Endothelial cell of umbilical vein (primary cell): Measurements from ENCODE around the gene DEUP1. TPM values are rescaled to one million over a fixed set of nuclear protein-coding genes. Genes with fewer than 3 reads are reported as not detected.

Experiments
- BruUV-seq: library from RNA; stranded (reverse); fragments of 400-500 nt; replicated peaks from 2 replicates; lab custom pipeline; 2021; lab: Mats Ljungman, UMichigan
- CTCF ChIA-PET: fragments of 300-600, 350-600 bp; sonication (Branson Sonifier 250); formaldehyde crosslinking; loops from one replicate; lab custom pipeline; 2021; ENCODE audit warnings: antibody characterized with exemption, inconsistent platforms; lab: Charles Lee
- POLR2A ChIA-PET: fragments of 300-600, 350-600 bp; sonication (Branson Sonifier 250); formaldehyde crosslinking; loops from one replicate; lab custom pipeline; 2021; ENCODE audit warnings: antibody characterized with exemption, inconsistent platforms; lab: Charles Lee
- DNase-seq: peaks from one replicate; pipeline ENCODE4 v3.0.0-alpha.2; 2011; ENCODE audit warnings: low read depth, low spot score
- FAIRE-seq: peaks from 2 replicates; lab custom pipeline; 2011; peaks lifted over from hg19 to GRCh38; lab: Jason Lieb, UNC
- H2AFZ ChIP-seq: 2 replicates; pipeline ENCODE4 v1.6.0; 2012; ENCODE audit warnings: low read depth, low read length, control low read depth, inconsistent platforms
- H3K27ac ChIP-seq: 2 replicates; pipeline ENCODE4 v1.5.1; 2011; ENCODE audit warnings: low read depth, mild to moderate bottlenecking, control low read depth, low read length, moderate library complexity; ENCODE audit not compliant: insufficient read depth
- H3K27me3 ChIP-seq, 2 experiments: 2 replicates each; pipeline versions ENCODE4 v1.6.0 to v1.6.1; 2011; ENCODE audit warnings: low read length in 2 of 2, mixed read lengths in 1 of 2; ENCODE audit not compliant: control insufficient read depth in 2 of 2, insufficient read depth in 2 of 2
- H3K36me3 ChIP-seq, 2 experiments: 2 replicates in 1 of 2; 3 replicates in 1 of 2; pipeline ENCODE4 v1.5.1; 2011; ENCODE audit warnings: low read length in 2 of 2, mild to moderate bottlenecking in 1 of 2, moderate library complexity in 1 of 2; ENCODE audit not compliant: control insufficient read depth in 2 of 2, insufficient read depth in 2 of 2; ENCODE audit errors: extremely low read depth in 1 of 2
- H3K4me1 ChIP-seq: 3 replicates; pipeline ENCODE4 v1.5.1; 2011; ENCODE audit warnings: mild to moderate bottlenecking, low read length; ENCODE audit not compliant: control insufficient read depth, insufficient read depth; ENCODE audit errors: extremely low read depth
- H3K4me2 ChIP-seq: 2 replicates; pipeline ENCODE4 v1.6.1; 2011; ENCODE audit warnings: low read length, control low read depth, mixed read lengths; ENCODE audit not compliant: insufficient read depth
- H3K4me3 ChIP-seq, 3 experiments: fragments of 200-600 bp in 1 of 3; sonication (generic), shearing (Covaris generic) in 1 of 3; replicated peaks in 1 of 3; 2 replicates each; pipeline ENCODE4 v1.5.1; 2011 to 2016; ENCODE audit warnings: control low read depth in 3 of 3, low read length in 3 of 3, mild to moderate bottlenecking in 2 of 3, inconsistent platforms in 1 of 3, low read depth in 1 of 3, moderate library complexity in 1 of 3; ENCODE audit not compliant: insufficient read depth in 1 of 3
- H3K79me2 ChIP-seq: 2 replicates; pipeline ENCODE4 v1.6.0; 2012; ENCODE audit warnings: low read length, inconsistent platforms; ENCODE audit not compliant: control insufficient read depth, insufficient read depth
- H3K9ac ChIP-seq: replicated peaks from 2 replicates; pipeline ENCODE3; 2011; ENCODE audit warnings: low read length, control low read depth; ENCODE audit not compliant: insufficient read depth; ENCODE audit errors: extremely low read depth
- H3K9me1 ChIP-seq: replicated peaks from 3 replicates; pipeline ENCODE4 v1.6.0; 2011; ENCODE audit warnings: mild to moderate bottlenecking, low read length; ENCODE audit not compliant: control insufficient read depth, insufficient read depth; ENCODE audit errors: extremely low read depth
- H3K9me3 ChIP-seq: replicated peaks from 2 replicates; pipeline ENCODE4 v1.5.1; 2012; ENCODE audit warnings: low read length, inconsistent platforms; ENCODE audit not compliant: control insufficient read depth, insufficient read depth
- H4K20me1 ChIP-seq: replicated peaks from 2 replicates; pipeline ENCODE3; 2011; ENCODE audit warnings: mild to moderate bottlenecking, low read length; ENCODE audit not compliant: control insufficient read depth, insufficient read depth; ENCODE audit errors: extremely low read depth
- EZH2 ChIP-seq: IDR thresholded peaks from 2 replicates; pipeline ENCODE4 v1.6.1; 2012; ENCODE audit warnings: borderline replicate concordance, low read depth, mild to moderate bottlenecking, moderate library complexity, low read length, inconsistent platforms; ENCODE audit not compliant: severe bottlenecking
- FOS ChIP-seq: IDR thresholded peaks from 2 replicates; pipeline ENCODE4 v1.6.1; 2011; ENCODE audit warnings: mild to moderate bottlenecking, low read length, moderate library complexity, borderline replicate concordance; ENCODE audit not compliant: insufficient read depth
- GATA2 ChIP-seq: IDR thresholded peaks from 2 replicates; pipeline ENCODE4 v1.7.0; 2011; ENCODE audit warnings: low read depth, mild to moderate bottlenecking, moderate library complexity, mixed read lengths, low read length; ENCODE audit not compliant: insufficient read length, insufficient read depth
- JUN ChIP-seq: IDR thresholded peaks from 2 replicates; pipeline ENCODE4 v1.6.1; 2011; ENCODE audit warnings: borderline replicate concordance, low read depth; ENCODE audit not compliant: insufficient read length, insufficient read depth
- MYC ChIP-seq: IDR thresholded peaks from one replicate; pipeline ENCODE4 v1.6.1; 2011; ENCODE audit warnings: mild to moderate bottlenecking, low read depth, low read length
- POLR2A ChIP-seq: IDR thresholded peaks from 2 replicates; pipeline ENCODE4 v1.6.1; 2012; ENCODE audit warnings: low read depth, mild to moderate bottlenecking, control low read depth, low read length
- POLR2AphosphoS5 ChIP-seq: IDR thresholded peaks from 2 replicates; pipeline ENCODE4 v1.6.1; 2012; ENCODE audit warnings: low read depth, mild to moderate bottlenecking, control low read depth, low read length, moderate library complexity; ENCODE audit not compliant: insufficient read depth
- dilution Hi-C: fragments of 300-500 bp; cut with MboI; formaldehyde crosslinking; loops from one replicate; pipeline ENCODE4 v1.15.0; 2019; ENCODE audit warnings: low sequenced_read_pairs; ENCODE audit not compliant: extremely low pct_ligation_motif_present
- intact Hi-C: fragments of 100-400 bp; cut with micrococcal nuclease; formaldehyde crosslinking; loops from one replicate; pipeline ENCODE4 v1.10.0; 2022
- polyA plus RNA-seq, 4 experiments: library from polyadenylated mRNA; depleted of rRNA in 3 of 4; stranded (reverse) in 3 of 4; unstranded in 1 of 4; fragments of >200 nt; gene quantifications; 2 replicates each; pipeline versions ENCODE4 v1.2.1 to v1.2.3, GENCODE V29; 2011 to 2012; ENCODE audit warnings: missing spikeins in 1 of 4
- total RNA-seq: library from RNA; stranded (reverse); gene quantifications from 2 replicates; pipeline ENCODE4 v1.2.3, GENCODE V29; 2021
- TF ChIP-seq, protein P1 (sequence below): IDR thresholded peaks from 2 replicates; pipeline ENCODE4 v1.6.1; 2011; ENCODE audit not compliant: insufficient read depth, insufficient read length
- TF ChIP-seq, protein P2 (sequence below), 2 donors: IDR thresholded peaks; 1 replicate in 1 of 2; 2 replicates in 1 of 2; pipeline ENCODE4 v1.5.1; 2011; ENCODE audit warnings: low read length in 2 of 2, mild to moderate bottlenecking in 2 of 2, moderate library complexity in 2 of 2, control low read depth in 1 of 2, inconsistent platforms in 1 of 2, low read depth in 1 of 2; ENCODE audit not compliant: insufficient read depth in 1 of 2; ENCODE audit errors: extremely low read depth in 1 of 2

DEUP1 gene
- total and polyA plus RNA-seq, 2 donors (not counting 3 experiments of a cell fraction or from before 2014, with no cell fraction given): not detected

DNA sequence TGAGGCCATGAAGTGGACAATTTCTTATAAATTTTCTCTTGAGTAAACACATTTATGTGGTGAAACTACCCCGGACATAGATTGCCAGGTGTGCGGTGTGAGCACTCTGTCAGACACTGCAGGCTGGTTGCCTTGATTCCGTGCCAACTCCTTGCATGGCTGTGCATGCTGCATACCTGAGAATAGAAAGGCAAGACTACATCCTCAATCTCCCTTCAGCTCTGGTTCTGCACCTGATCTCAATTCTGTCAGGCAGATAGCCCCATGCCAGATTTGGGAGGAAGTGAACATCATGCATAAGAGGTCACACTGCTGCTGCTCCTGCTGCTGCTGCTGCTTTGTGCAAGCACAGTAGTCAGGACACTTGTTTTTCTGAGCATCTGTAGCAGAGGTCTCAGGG lies 42.5 kb upstream of the DEUP1 start:
- TF ChIP-seq JUN (no peak), POLR2A (no peak), POLR2AphosphoS5 (no peak), GATA2 (no peak), FOS (no peak), MYC (no peak), EZH2 (no peak)
- TF ChIP-seq, protein P1, sequence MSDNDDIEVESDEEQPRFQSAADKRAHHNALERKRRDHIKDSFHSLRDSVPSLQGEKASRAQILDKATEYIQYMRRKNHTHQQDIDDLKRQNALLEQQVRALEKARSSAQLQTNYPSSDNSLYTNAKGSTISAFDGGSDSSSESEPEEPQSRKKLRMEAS: no peak
- TF ChIP-seq, protein P2, sequence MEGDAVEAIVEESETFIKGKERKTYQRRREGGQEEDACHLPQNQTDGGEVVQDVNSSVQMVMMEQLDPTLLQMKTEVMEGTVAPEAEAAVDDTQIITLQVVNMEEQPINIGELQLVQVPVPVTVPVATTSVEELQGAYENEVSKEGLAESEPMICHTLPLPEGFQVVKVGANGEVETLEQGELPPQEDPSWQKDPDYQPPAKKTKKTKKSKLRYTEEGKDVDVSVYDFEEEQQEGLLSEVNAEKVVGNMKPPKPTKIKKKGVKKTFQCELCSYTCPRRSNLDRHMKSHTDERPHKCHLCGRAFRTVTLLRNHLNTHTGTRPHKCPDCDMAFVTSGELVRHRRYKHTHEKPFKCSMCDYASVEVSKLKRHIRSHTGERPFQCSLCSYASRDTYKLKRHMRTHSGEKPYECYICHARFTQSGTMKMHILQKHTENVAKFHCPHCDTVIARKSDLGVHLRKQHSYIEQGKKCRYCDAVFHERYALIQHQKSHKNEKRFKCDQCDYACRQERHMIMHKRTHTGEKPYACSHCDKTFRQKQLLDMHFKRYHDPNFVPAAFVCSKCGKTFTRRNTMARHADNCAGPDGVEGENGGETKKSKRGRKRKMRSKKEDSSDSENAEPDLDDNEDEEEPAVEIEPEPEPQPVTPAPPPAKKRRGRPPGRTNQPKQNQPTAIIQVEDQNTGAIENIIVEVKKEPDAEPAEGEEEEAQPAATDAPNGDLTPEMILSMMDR (IDR thresholded peaks at IDR 0.05; ENCODE audit: extremely low read depth in 1 of 2, insufficient read depth in 1 of 2, low read depth in 1 of 2, low read length in 2 of 2): no peak

More for the DNA sequence above, 42.5 kb upstream of the DEUP1 start:
- POLR2A ChIA-PET: no interaction called here
- FAIRE-seq: no peak
- Histone ChIP-seq H3K36me3 (no peaks in the 10 kb centered on the region), H3K9me1 (no peaks in the 10 kb centered on the region), H4K20me1 (no peaks in the 10 kb centered on the region), H3K4me1 (no peaks in the 10 kb centered on the region), H3K4me3 (no peak overlapping the region), H3K4me2 (no peak overlapping the region), H3K9me3 (no peaks in the 10 kb centered on the region), H3K9ac (no peak overlapping the region), H3K79me2 (no peaks in the 10 kb centered on the region), H2AFZ (no peak overlapping the region), H3K27ac (no peak overlapping the region), H3K27me3 (no peaks in the 10 kb centered on the region)
- intact Hi-C loops (no loop called here), dilution Hi-C loops (no loop called here)
- no peak for DNase-seq
- CTCF ChIA-PET: no interaction called here
- no TSS peak for BruUV-seq
